Muscle of leg (tissue), 11 donors: ENCODE measurements around the gene PMF1. TPM values are rescaled to one million over a fixed set of nuclear protein-coding genes. Genes with fewer than 3 reads are reported as not detected.
A peak's percentile ranks its signal among the peaks of the same experiment; 100 is the strongest.

Experiments
- DNase-seq: peaks from one replicate; pipeline ENCODE4 v3.0.0; 2013
- H3K27ac ChIP-seq: one replicate; pipeline ENCODE4 v1.5.1; 2013; ENCODE audit warnings: mild to moderate bottlenecking, low read length, control low read depth
- H3K27me3 ChIP-seq: one replicate; pipeline ENCODE4 v1.6.1; 2013; ENCODE audit warnings: low read length; ENCODE audit not compliant: control insufficient read depth, insufficient read depth
- H3K36me3 ChIP-seq: one replicate; pipeline ENCODE4 v1.6.1; 2013; ENCODE audit warnings: low read length; ENCODE audit not compliant: control insufficient read depth, insufficient read depth
- H3K4me1 ChIP-seq: one replicate; pipeline ENCODE4 v1.6.1; 2013; ENCODE audit warnings: low read length; ENCODE audit not compliant: control insufficient read depth, insufficient read depth
- H3K4me3 ChIP-seq: one replicate; pipeline ENCODE4 v1.5.1; 2013; ENCODE audit warnings: low read length, control low read depth
- H3K9me3 ChIP-seq: replicated peaks from 2 replicates; pipeline ENCODE4 v1.6.1; 2013; ENCODE audit warnings: low read depth, low read length; ENCODE audit not compliant: control insufficient read depth
- WGBS: methylation state at CpG from one replicate; pipeline ENCODE4 v1.1.5; 2013; ENCODE audit warnings: missing lambda C conversion rate; ENCODE audit not compliant: insufficient coverage; 5-methylcytosine and 5-hydroxymethylcytosine counted together
- polyA plus RNA-seq, 8 donors: library from polyadenylated mRNA; unstranded; fragments of 120-200 nt; gene quantifications; one replicate each; pipeline versions ENCODE4 v1.2.1 to v1.2.3, GENCODE V29; 2013; ENCODE audit warnings: inconsistent platforms in 1 of 8, low replicate concordance in 1 of 8; ENCODE audit not compliant: insufficient read length in 8 of 8, insufficient read depth in 1 of 8
- total RNA-seq: library from RNA; stranded (reverse); fragments of 120-200 nt; gene quantifications from one replicate; pipeline ENCODE4 v1.2.4, GENCODE V29; 2013

PMF1 gene
- total and polyA plus RNA-seq, 9 donors, result 42.2 to 53.0 (median 43.8) TPM

- Histone ChIP-seq H3K36me3 (peaks cover 86% of the 10 kb centered on the region), H3K4me1 (peaks cover 2% of the 10 kb centered on the region), H3K4me3 (no peak overlapping the region), H3K9me3 (no peaks in the 10 kb centered on the region), H3K27me3 (no peaks in the 10 kb centered on the region), H3K27ac (no peak overlapping the region)
- no peak for DNase-seq
- WGBS, result 100% methylated on average over 1 of the region's 2 CpGs
These were observed 48.1 kb downstream of the PMF1 start for GRCh38 chr1:156260896-156261295.

- Histone ChIP-seq H3K27ac (no peak overlapping the region), H3K4me3 (no peak overlapping the region), H3K27me3 (no peaks in the 10 kb centered on the region), H3K9me3 (no peaks in the 10 kb centered on the region), H3K4me1 (peaks cover 2% of the 10 kb centered on the region), H3K36me3 (peaks cover 87% of the 10 kb centered on the region)
- no peak for DNase-seq
- WGBS, result 91% methylated on average over 4 of the region's 9 CpGs
These were observed 49.9 kb downstream of the PMF1 start for GRCh38 chr1:156262461-156263287.

GRCh38 chr1:156263288-156263655 is 50.5 kb downstream of the PMF1 start:
- H3K4me3 ChIP-seq, result no peak overlapping the region
- H3K36me3 ChIP-seq, result peaks cover 87% of the 10 kb centered on the region

GRCh38 chr1:156266051-156266450 is 53.2 kb downstream of the PMF1 start:
- no peak overlapping the region for H3K27ac ChIP-seq
- H3K27me3 ChIP-seq, result no peaks in the 10 kb centered on the region
- 87% methylated on average over 5 of the region's 13 CpGs for whole genome bisulfite sequencing
- peaks cover 77% of the 10 kb centered on the region for H3K36me3 ChIP-seq
- DNase-seq, result no peak
- no peak overlapping the region for H3K4me3 ChIP-seq
- H3K4me1 ChIP-seq, result no peaks in the 10 kb centered on the region
- no peaks in the 10 kb centered on the region for H3K9me3 ChIP-seq

More at GRCh38 chr1:156263288-156263655, 50.5 kb downstream of the PMF1 start:
- Histone ChIP-seq H3K9me3 (no peaks in the 10 kb centered on the region), H3K27ac (no peak overlapping the region), H3K27me3 (no peaks in the 10 kb centered on the region), H3K4me1 (no peaks in the 10 kb centered on the region)
- WGBS, result 85% methylated on average over 3 of the region's 9 CpGs
- DNase-seq, result no peak

GRCh38 chr1:156268336-156268735 is 55.5 kb downstream of the PMF1 start:
- DNase-seq, result no peak
- H3K27ac ChIP-seq, result no peak overlapping the region
- WGBS, result 100% methylated on average over 1 of the region's 4 CpGs
- H3K9me3 ChIP-seq, result no peaks in the 10 kb centered on the region
- H3K27me3 ChIP-seq, result no peaks in the 10 kb centered on the region
- H3K4me1 ChIP-seq, result no peaks in the 10 kb centered on the region
- H3K4me3 ChIP-seq, result no peak overlapping the region
- H3K36me3 ChIP-seq, result peaks cover 82% of the 10 kb centered on the region

- H3K9me3 ChIP-seq, result no peaks in the 10 kb centered on the region
- WGBS, result no CpG with 5 or more reads among the region's 3 CpGs
- peaks cover 87% of the 10 kb centered on the region for H3K36me3 ChIP-seq
- DNase-seq, result no peak
- H3K4me3 ChIP-seq, result no peak overlapping the region
- no peaks in the 10 kb centered on the region for H3K4me1 ChIP-seq
- no peak overlapping the region for H3K27ac ChIP-seq
- no peaks in the 10 kb centered on the region for H3K27me3 ChIP-seq
These were observed 57.5 kb downstream of the PMF1 start for GRCh38 chr1:156270314-156270713.

GRCh38 chr1:156276532-156276931 is 63.7 kb downstream of the PMF1 start:
- no peak for DNase-seq
- no peak overlapping the region for H3K4me3 ChIP-seq
- H3K4me1 ChIP-seq, result peaks cover 7% of the 10 kb centered on the region
- no peaks in the 10 kb centered on the region for H3K27me3 ChIP-seq
- H3K36me3 ChIP-seq, result peaks cover 74% of the 10 kb centered on the region
- H3K9me3 ChIP-seq, result no peaks in the 10 kb centered on the region
- no peak overlapping the region for H3K27ac ChIP-seq

GRCh38 chr1:156276966-156277381 is 64.2 kb downstream of the PMF1 start:
- Histone ChIP-seq H3K27ac (no peak overlapping the region), H3K36me3 (peaks cover 70% of the 10 kb centered on the region), H3K4me3 (no peak overlapping the region), H3K4me1 (peaks cover 11% of the 10 kb centered on the region), H3K27me3 (no peaks in the 10 kb centered on the region), H3K9me3 (no peaks in the 10 kb centered on the region)
- 80% methylated on average over 6 of the region's 6 CpGs for WGBS
- DNase-seq, result no peak

- no CpG with 5 or more reads among the region's 3 CpGs for WGBS
- Histone ChIP-seq H3K27me3 (no peaks in the 10 kb centered on the region), H3K27ac (no peak overlapping the region), H3K36me3 (peaks cover 43% of the 10 kb centered on the region), H3K4me1 (peaks cover 21% of the 10 kb centered on the region), H3K4me3 (no peak overlapping the region), H3K9me3 (no peaks in the 10 kb centered on the region)
- no peak for DNase-seq
These were observed 67.0 kb downstream of the PMF1 start for GRCh38 chr1:156279837-156280236.

- Histone ChIP-seq H3K4me3 (peak overlapping the region; percentile 77), H3K4me1 (peaks cover 21% of the 10 kb centered on the region), H3K27me3 (no peaks in the 10 kb centered on the region), H3K27ac (peak overlapping the region; percentile 82), H3K36me3 (peaks cover 37% of the 10 kb centered on the region), H3K9me3 (no peaks in the 10 kb centered on the region)
- 23% methylated on average over 8 of the region's 8 CpGs for WGBS
- DNase-seq, result peak; percentile 54
These were observed 68.5 kb downstream of the PMF1 start for GRCh38 chr1:156281281-156281680.
